SKM-1 treated with dmso at 0.1 percent for 144 hours (cell line): Measurements from ENCODE around the gene CFAP46.

Experiments used
- DNase-seq: peaks from one replicate; lab custom pipeline; 2025; ENCODE audit not compliant: unreplicated experiment; lab: John Stamatoyannopoulos, UW

Gene CFAP46

GRCh38 chr10:132942101-132943057 is at the start of gene CFAP46:
CFAP46 (minus strand) TSS chr10:132942570; CDS start chr10:132942484, 86 bp downstream.
- no peak for DNase-seq

DNA sequence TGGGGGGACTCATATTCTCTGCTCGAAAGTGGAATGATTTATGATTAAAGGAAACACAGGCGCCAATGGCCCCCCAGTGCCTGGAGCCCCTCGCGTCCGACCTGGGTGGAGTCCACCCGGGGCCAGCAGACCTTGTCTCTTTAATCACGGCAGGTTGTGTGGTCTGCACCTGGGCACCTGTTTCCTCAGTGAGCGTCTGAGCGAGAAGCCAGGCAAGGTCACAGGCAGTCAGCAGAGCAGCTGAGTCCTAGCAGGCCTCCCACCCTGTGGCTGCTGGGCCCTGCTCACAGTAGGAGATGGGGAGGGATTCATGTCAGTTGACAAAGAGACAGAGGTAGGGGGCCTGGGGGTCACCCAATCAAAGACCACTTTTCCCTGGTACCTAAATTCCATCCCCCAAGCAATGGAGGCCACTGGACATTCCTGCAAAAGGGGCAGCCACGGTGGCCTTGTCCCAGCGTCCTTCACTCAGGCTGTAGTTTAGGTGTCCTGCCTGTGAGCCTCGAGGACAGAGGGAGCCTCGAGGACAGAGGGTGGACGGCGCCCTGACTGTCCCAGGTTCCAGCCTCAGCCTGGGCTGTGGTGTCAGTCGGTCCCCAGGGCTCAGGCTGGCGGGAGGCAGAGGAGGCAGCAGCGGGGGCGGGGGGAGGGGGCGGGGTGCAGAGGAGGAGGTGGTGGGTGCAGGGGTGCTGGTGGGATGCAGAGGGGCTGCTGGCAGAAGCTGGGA is 49.5 kb upstream of the CFAP46 start:
- DNase-seq, result no peak

GRCh38 chr10:132990684-132991545 is 48.5 kb upstream of the CFAP46 start:
- no peak for DNase-seq

GRCh38 chr10:132989476-132990415 is 47.4 kb upstream of the CFAP46 start:
- no peak for DNase-seq

DNA sequence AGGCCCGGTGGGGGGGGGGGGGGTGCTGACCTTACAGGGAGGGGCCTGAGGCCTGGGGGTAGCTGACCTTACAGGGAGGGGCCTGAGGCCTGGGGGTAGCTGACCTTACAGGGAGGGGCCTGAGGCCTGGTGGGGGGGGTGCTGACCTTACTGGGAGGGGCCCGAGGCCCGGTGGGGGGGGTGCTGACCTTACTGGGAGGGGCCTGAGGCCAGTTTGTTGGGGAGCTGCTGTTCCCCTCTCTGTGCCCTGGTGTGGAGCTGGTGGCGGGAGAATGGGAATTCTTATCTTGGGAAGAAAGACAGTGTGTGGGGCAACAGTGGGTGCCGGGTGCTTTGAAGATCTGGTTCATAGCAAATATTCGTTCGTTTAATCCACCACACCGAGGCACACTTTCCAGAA is 46.6 kb upstream of the CFAP46 start:
- DNase-seq, result no peak

DNA sequence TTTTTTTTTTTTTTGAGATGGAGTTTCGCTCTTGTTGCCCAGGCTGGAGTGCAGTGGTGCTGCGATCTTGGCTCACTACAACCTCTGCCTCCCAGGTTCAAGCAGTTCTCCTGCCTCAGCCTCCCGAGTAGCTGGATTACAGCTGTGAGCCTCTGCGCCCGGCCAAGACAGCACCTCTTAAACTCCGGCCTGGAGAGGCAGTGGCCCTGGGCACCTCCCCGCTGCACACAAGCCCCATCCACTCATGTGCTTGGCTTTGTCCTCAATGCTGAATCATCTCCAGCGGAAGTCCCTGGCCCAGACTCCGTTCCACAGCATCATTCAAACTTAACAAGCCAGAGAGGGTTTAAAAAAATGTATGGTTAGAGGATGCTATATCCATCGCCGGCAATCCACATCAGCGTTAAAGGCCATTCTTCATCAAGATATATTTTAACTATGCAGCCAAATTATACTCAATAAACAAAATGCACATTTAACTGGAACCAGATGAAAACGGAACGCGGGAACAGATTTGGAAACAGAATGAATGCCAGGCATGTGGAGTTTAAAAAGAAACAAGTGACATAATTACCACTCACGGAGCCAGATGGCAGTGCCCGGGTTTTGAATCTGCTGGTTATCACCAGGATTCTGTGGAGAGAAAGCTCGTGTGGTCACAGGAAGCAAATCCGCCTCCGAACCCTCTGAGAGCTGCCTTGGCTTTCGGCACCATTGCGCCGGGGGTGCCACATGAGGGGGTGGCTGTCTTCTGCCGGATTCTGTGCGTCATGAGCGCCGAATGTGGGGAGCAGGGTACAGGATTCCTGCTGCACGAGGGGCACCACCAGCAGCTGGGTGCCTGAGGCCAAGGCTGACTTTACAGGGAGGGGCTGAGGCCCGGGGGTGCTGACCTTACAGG is 45.6 kb upstream of the CFAP46 start:
- no peak for DNase-seq

- no peak for DNase-seq
Observed at GRCh38 chr10:132986978-132987377, 44.6 kb upstream of the CFAP46 start.

GRCh38 chr10:132986576-132986975 is 44.2 kb upstream of the CFAP46 start:
- DNase-seq, result no peak

GRCh38 chr10:132986076-132986475 is 43.7 kb upstream of the CFAP46 start:
- DNase-seq, result no peak

DNA sequence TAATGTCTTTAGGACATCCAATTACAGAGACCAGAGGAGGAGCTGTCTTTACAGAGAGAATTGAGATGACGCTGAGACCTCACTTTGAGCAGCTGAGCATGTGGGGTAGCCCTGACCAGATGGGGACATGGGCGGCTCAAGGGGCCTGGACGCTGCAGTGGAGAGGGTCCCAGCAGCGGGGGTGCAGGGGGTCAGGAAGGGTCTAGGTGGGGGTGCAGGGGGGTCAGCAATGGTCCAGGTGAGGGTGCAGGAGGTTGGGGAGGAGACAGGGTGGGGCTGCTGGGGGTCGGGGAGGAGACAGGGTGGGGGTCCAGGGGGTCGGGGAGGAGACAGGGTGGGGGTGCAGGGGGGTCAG is 43.2 kb upstream of the CFAP46 start:
- DNase-seq, result no peak

GRCh38 chr10:132984801-132985545 is 42.6 kb upstream of the CFAP46 start:
- no peak for DNase-seq

DNA sequence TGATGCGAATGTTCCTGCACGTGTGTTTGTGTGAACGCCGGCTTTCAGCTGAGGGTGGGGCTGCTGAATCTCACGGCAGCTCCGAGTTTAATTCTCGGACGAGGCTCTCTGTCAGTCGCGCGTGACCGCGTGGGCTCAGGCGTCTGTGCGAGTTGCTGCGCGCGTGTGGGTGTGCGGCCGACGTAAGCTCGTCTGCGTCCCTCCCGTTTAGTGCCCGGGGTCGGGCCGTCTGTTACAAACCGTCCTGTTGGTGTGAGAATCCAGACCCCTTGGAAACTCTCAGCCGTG is 41.6 kb upstream of the CFAP46 start:
- DNase-seq, result no peak

- DNase-seq, result no peak
Observed at GRCh38 chr10:132983252-132984007, 41.1 kb upstream of the CFAP46 start.

GRCh38 chr10:132982301-132982989 is 40.1 kb upstream of the CFAP46 start:
- DNase-seq, result no peak

DNA sequence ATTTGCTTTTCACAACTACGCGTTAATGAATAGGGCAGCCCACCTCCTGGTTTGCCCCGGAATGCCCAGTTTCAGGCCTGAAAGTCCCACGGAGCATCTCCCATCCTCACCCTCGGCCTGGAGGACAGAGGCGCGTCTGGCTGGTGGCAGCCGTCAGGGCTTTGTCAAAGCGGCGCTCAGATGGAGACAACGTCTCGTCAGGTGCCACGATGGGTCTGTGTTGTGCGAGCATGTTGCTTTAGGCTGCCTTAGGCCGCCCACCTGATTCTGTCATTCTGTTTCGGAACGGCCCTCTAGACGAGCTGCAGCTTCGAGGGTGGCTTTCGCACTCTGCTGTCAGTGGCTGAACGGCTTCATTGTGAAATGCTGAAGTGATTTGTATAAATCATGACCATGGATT is 39.4 kb upstream of the CFAP46 start:
- no peak for DNase-seq

DNA sequence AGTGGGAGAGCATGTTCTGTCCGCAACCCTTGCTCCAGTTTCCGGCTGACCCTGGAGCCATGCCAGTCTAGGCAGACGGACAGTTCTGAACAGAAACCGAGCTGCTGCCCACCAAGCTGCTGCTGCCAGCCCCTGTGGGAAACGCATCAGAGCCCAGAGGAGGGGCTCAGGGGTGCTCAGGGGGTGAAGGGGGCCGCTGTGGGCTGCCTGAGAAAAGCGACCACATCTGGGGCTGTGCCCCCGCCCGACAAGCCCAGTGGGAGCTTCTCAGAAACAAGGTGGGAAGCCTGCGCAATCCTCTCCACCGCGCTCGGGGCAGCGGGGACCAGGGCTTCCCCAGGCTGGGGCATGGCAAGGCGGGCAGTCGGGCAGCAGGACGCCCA is 38.8 kb upstream of the CFAP46 start:
- DNase-seq, result no peak

DNA sequence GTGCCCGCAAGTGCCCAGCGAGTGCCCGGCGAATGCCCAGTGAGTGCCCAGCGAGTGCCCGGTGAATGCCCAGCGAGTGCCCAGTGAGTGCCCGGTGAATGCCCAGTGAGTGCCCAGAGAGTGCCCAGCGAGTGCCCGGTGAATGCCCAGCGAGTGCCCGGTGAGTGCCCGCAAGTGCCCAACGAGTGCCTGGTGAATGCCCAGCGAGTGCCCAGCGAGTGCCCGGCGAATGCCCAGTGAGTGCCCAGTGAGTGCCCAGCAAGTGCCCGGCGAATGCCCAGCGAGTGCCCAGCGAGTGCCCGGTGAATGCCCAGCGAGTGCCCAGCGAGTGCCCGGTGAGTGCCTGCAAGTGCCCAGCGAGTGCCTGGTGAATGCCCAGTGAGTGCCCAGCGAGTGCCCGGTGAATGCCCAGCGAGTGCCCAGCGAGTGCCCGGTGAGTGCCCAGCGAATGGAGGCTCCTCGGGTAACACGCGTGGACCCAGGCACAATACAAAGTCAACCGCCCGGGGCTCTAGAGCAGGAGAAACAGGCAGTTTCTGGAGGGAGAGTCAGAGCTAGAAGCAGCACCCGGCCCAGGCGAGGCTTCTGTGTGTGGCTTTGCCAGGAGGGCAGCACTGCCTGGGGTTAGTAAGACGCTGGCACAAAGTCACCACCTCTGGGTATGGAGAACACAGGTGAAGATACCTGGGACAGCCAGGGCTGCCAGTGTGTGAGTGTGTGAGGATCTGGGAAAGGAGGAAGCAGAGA is 38.2 kb upstream of the CFAP46 start:
- no peak for DNase-seq
